Neutrophil (primary cell): Measurements from ENCODE around the gene SLC7A14.

Source experiments
- H3K27ac ChIP-seq: fragments of 200-600 bp; sonication (generic); 2 replicates; pipeline ENCODE4 v1.5.1; 2016; ENCODE audit warnings: mild to moderate bottlenecking, moderate library complexity
- H3K27me3 ChIP-seq: fragments of 200-600 bp; sonication (generic); 2 replicates; pipeline ENCODE4 v1.6.0; 2016; ENCODE audit warnings: mild to moderate bottlenecking
- H3K36me3 ChIP-seq: fragments of 200-600 bp; sonication (generic); 2 replicates; pipeline ENCODE4 v1.5.1; 2017
- H3K4me1 ChIP-seq, 2 experiments: fragments of 200-600 bp in 1 of 2; sonication (generic) in 1 of 2; 1 replicate in 1 of 2; 2 replicates in 1 of 2; pipeline versions ENCODE4 v1.5.1 to v1.6.1; 2013 to 2016; ENCODE audit warnings: low read depth in 1 of 2, low read length in 1 of 2, mild to moderate bottlenecking in 1 of 2, moderate library complexity in 1 of 2; ENCODE audit not compliant: control insufficient read depth in 1 of 2, insufficient read depth in 1 of 2
- H3K4me3 ChIP-seq, 2 experiments: fragments of 200-600 bp in 1 of 2; sonication (generic) in 1 of 2; 1 replicate in 1 of 2; 2 replicates in 1 of 2; pipeline ENCODE4 v1.5.1; 2013 to 2016; ENCODE audit warnings: low read depth in 1 of 2, low read length in 1 of 2, mild to moderate bottlenecking in 1 of 2, moderate library complexity in 1 of 2
- H3K9me3 ChIP-seq: fragments of 200-600 bp; sonication (generic); 2 replicates; pipeline ENCODE4 v1.5.1; 2016
- CTCF ChIP-seq: fragments of 200-600 bp; sonication (generic); IDR thresholded peaks from 2 replicates; pipeline ENCODE4 v1.5.1; 2016; ENCODE audit warnings: antibody characterized with exemption

The SLC7A14 gene

GRCh38 chr3:170424879-170425278 is 161.0 kb downstream of the SLC7A14 start:
- Histone ChIP-seq H3K27ac (no peak overlapping the region), H3K4me1 (peaks cover 0 to 2% of the 10 kb centered on the region in 2 experiments), H3K36me3 (no peaks in the 10 kb centered on the region), H3K9me3 (no peaks in the 10 kb centered on the region), H3K27me3 (peaks cover 68% of the 10 kb centered on the region), H3K4me3 (no peak overlapping the region)
- TF ChIP-seq CTCF: no peak

GRCh38 chr3:170423001-170423615 is 162.8 kb downstream of the SLC7A14 start:
- Histone ChIP-seq H3K27me3 (peaks cover 69% of the 10 kb centered on the region), H3K4me3 (no peak overlapping the region), H3K36me3 (no peaks in the 10 kb centered on the region), H3K27ac (no peak overlapping the region), H3K4me1 (peaks cover 15 to 19% of the 10 kb centered on the region in 2 experiments), H3K9me3 (no peaks in the 10 kb centered on the region)
- TF ChIP-seq CTCF: no peak

- peaks cover 15 to 20% of the 10 kb centered on the region in 2 experiments for H3K4me1 ChIP-seq
- no peak for TF ChIP-seq CTCF
Observed at GRCh38 chr3:170421758-170422157, 164.1 kb downstream of the SLC7A14 start.

GRCh38 chr3:170421111-170421641 is 164.7 kb downstream of the SLC7A14 start:
- Histone ChIP-seq H3K4me1 (peaks cover 15 to 20% of the 10 kb centered on the region in 2 experiments), H3K27ac (no peak overlapping the region), H3K4me3 (no peak overlapping the region), H3K27me3 (peaks cover 76% of the 10 kb centered on the region), H3K36me3 (no peaks in the 10 kb centered on the region), H3K9me3 (no peaks in the 10 kb centered on the region)
- no peak for TF ChIP-seq CTCF

More at GRCh38 chr3:170421758-170422157, 164.1 kb downstream of the SLC7A14 start:
- Histone ChIP-seq H3K27ac (no peak overlapping the region), H3K9me3 (no peaks in the 10 kb centered on the region), H3K4me3 (no peak overlapping the region), H3K27me3 (peaks cover 73% of the 10 kb centered on the region), H3K36me3 (no peaks in the 10 kb centered on the region)

- Histone ChIP-seq H3K36me3 (no peaks in the 10 kb centered on the region), H3K9me3 (no peaks in the 10 kb centered on the region), H3K4me1 (peaks cover 15 to 20% of the 10 kb centered on the region in 2 experiments), H3K27me3 (peaks cover 79% of the 10 kb centered on the region), H3K4me3 (no peak overlapping the region), H3K27ac (no peak overlapping the region)
- TF ChIP-seq CTCF: no peak
Observed at GRCh38 chr3:170420307-170420821, 165.5 kb downstream of the SLC7A14 start.
